Muscle of leg (tissue), 11 donors: Measurements from ENCODE around the gene SCT. TPM values are rescaled to one million over a fixed set of nuclear protein-coding genes. Genes with fewer than 3 reads are reported as not detected.

Experiments
- DNase-seq: peaks from one replicate; pipeline ENCODE4 v3.0.0; 2013
- H3K27ac ChIP-seq: one replicate; pipeline ENCODE4 v1.5.1; 2013; ENCODE audit warnings: mild to moderate bottlenecking, low read length, control low read depth
- H3K27me3 ChIP-seq: one replicate; pipeline ENCODE4 v1.6.1; 2013; ENCODE audit warnings: low read length; ENCODE audit not compliant: control insufficient read depth, insufficient read depth
- H3K36me3 ChIP-seq: one replicate; pipeline ENCODE4 v1.6.1; 2013; ENCODE audit warnings: low read length; ENCODE audit not compliant: control insufficient read depth, insufficient read depth
- H3K4me1 ChIP-seq: one replicate; pipeline ENCODE4 v1.6.1; 2013; ENCODE audit warnings: low read length; ENCODE audit not compliant: control insufficient read depth, insufficient read depth
- H3K4me3 ChIP-seq: one replicate; pipeline ENCODE4 v1.5.1; 2013; ENCODE audit warnings: low read length, control low read depth
- H3K9me3 ChIP-seq: replicated peaks from 2 replicates; pipeline ENCODE4 v1.6.1; 2013; ENCODE audit warnings: low read depth, low read length; ENCODE audit not compliant: control insufficient read depth
- WGBS: methylation state at CpG from one replicate; pipeline ENCODE4 v1.1.5; 2013; ENCODE audit warnings: missing lambda C conversion rate; ENCODE audit not compliant: insufficient coverage; 5-methylcytosine and 5-hydroxymethylcytosine counted together
- polyA plus RNA-seq, 8 donors: library from polyadenylated mRNA; unstranded; fragments of 120-200 nt; gene quantifications; one replicate each; pipeline versions ENCODE4 v1.2.1 to v1.2.3, GENCODE V29; 2013; ENCODE audit warnings: inconsistent platforms in 1 of 8, low replicate concordance in 1 of 8; ENCODE audit not compliant: insufficient read length in 8 of 8, insufficient read depth in 1 of 8
- total RNA-seq: library from RNA; stranded (reverse); fragments of 120-200 nt; gene quantifications from one replicate; pipeline ENCODE4 v1.2.4, GENCODE V29; 2013

SCT gene
- total and polyA plus RNA-seq, 9 donors, result 37.0 to 126 (median 63.6) TPM

DNA sequence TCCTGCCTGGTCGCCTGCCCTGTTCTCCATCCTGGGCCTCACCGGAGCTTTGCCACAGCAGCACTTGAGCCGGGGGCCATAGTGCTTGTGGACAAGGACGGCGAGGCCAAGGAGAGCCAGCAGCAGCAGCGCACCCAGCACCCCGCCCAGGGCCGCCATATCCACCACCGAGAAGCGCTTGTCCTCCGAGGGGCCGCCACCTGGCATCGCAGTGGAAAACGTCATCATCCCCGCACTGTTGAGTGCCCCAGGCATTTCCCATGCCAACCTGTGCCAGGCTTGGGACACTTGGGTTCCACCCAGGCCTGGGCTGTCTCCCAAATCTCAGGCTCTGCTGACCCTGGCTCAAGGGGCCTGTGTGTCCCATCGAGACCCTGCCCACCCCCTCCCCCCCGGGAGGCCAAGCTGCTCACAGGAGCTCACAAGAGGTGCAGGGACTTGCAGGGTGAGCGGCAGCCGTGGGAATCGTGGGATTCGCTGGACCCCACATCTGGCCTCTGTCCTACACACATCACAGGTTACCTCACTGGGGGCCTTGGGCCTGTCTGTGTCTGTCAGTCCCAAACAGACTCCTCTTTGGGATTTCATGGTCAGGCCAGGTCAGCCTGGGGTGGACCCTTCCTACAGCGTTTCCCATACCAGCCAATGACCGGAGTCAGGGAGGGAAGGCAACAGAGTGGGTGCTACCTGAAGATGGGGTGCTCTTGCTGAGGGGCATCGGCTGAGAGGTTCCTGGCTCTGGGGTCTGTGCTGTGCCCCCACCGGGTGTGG, 8.9 kb downstream of the SCT start:
- Histone ChIP-seq H3K4me3 (no peak overlapping the region), H3K27ac (no peak overlapping the region), H3K4me1 (peaks cover 28% of the 10 kb centered on the region), H3K9me3 (no peaks in the 10 kb centered on the region), H3K27me3 (no peaks in the 10 kb centered on the region), H3K36me3 (peaks cover 25% of the 10 kb centered on the region)
- DNase-seq, result no peak
- WGBS, result 87% methylated on average over 22 of the region's 25 CpGs

DNA sequence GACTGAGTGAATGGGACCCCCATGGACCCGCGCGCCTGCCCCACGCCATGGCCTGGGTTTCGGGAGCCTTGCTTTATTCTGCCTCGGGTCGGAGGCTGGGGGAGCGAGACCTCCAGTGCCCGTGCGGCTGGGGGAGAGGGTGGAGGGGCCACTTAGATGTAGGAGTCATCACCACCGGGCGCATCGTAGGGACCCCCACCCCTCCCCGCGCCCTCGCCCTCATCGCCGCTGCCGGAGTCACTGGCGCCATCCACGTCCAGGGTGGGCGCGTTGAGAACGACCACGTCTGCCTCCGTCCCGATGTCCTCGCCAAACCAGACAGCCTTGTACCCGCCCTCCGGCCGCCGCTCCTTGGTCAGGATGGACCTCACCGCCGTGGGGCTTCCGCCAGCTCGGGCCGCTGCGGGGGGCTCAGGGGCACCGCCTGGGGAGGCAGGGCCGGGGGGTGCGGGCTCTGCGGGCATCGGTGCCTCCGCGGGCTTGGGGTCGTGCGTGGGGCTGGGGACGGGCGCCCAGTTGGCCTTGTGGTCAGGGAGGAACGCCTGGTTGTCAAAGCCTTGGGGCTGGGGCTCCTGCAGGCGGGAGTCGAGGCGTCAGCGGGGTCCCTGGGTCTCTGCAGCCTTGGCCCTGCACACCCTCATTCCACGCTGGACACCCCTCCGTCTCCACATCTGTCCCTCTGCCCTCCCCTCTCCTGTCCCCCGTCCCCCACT, 9.6 kb downstream of the SCT start:
- H3K9me3 ChIP-seq, result no peaks in the 10 kb centered on the region
- DNase-seq, result no peak
- 89% methylated on average over 50 of the region's 57 CpGs for WGBS
- no peak overlapping the region for H3K4me3 ChIP-seq
- peaks cover 35% of the 10 kb centered on the region for H3K4me1 ChIP-seq
- H3K27ac ChIP-seq, result no peak overlapping the region
- no peaks in the 10 kb centered on the region for H3K27me3 ChIP-seq
- H3K36me3 ChIP-seq, result peaks cover 32% of the 10 kb centered on the region

DNA sequence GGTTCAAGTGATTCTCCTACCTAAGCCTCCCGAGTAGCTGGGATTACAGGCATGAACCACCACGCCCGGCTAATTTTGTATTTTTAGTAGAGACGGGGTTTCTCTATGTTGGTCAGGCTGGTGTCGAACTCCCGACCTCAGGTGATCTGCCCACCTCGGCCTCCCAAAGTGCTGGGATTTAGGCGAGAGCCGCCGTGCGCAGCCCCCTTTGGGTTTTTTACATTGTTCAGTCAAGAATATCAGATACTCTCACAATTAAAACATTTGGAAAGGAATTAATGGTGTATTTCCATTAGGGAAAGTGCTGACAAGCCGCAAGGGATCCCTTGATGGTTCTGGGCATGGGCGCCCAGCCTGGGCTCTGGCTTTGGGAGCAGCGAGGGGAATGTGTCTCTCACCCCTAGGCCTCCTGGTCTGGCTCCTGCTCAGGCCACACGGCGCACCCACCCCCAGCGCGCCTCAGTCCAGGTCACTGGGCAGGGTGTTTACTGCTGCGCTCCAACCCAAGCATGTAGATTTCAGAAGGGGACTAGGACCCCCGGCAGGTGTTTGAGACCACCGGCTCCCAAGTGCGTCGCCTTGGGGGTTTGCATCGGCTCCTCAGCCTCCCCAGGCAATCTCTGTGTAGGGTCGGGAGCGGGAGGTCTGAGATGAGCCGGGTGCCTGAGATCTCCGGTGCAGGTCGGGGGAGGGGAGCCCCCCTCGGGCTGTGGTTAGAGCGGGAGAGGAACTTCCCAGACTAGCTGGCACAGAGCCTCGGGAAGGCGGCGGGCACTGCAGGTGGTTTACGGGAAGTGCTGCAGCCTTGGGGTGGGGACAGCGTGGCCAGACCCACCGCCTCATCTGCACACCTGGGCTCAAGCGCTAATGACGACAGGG, 10.4 kb downstream of the SCT start:
- WGBS, result 89% methylated on average over 14 of the region's 39 CpGs
- Histone ChIP-seq H3K36me3 (peaks cover 38% of the 10 kb centered on the region), H3K9me3 (no peaks in the 10 kb centered on the region), H3K4me3 (peak overlapping the region; percentile 91), H3K27ac (peak overlapping the region; percentile 97), H3K4me1 (peaks cover 43% of the 10 kb centered on the region), H3K27me3 (no peaks in the 10 kb centered on the region)
- DNase-seq, result no peak

DNA sequence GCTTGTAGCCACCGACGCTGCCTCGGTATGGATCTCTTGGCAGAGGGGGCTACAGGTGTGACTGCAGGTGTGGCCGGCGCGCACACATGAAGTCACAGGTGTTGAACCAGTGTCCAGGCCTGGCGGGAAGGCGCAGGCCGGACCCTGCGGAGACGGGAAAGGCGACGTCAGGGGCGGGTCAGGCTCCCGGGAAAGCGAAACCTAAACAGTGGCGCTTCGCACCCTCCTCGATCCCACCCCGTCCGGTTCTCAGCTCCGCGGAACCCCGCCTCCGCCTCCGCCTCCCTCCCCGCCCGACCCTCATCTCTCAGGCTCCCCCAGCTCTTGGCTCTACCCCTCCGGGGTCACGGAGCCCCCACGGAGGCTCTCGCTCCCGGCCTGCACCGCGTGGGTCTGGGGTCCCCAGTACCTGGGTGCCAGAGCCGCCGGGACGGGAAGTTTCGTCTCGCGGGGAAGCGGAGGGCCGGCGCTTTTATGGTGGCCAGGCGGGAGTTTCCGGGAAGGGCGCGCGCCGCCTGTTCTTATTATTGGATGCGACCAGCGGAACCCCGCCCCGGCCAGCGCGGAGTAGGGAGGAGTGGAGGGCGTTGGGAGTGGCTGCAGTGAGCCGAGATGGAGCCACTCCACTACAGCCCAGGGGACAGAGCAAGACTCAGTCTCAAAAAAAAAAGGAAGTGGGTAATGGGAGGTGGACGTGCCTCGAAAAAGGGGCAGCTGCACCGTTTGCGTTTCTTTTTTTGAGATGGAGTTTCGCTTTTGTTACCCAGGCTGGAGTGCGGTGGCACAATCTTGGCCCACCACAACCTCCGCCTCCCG, 11.3 kb downstream of the SCT start, which contains the start of gene IRF7:
IRF7 (minus strand) TSS at position 447 of the 816 bp plus-strand sequence. CDS start 586 bp downstream, outside the sequence.
- Histone ChIP-seq H3K4me3 (peak within 1 kb of the TSS; percentile 91), H3K36me3 (peaks cover 46% of the 10 kb centered on the region), H3K27ac (peak within 1 kb of the TSS; percentile 97), H3K27me3 (no peaks in the 10 kb centered on the region), H3K4me1 (peaks cover 47% of the 10 kb centered on the region), H3K9me3 (no peaks in the 10 kb centered on the region)
- WGBS, result 1% methylated on average over 58 of the region's 66 CpGs
- DNase-seq, result peak; percentile 98

DNA sequence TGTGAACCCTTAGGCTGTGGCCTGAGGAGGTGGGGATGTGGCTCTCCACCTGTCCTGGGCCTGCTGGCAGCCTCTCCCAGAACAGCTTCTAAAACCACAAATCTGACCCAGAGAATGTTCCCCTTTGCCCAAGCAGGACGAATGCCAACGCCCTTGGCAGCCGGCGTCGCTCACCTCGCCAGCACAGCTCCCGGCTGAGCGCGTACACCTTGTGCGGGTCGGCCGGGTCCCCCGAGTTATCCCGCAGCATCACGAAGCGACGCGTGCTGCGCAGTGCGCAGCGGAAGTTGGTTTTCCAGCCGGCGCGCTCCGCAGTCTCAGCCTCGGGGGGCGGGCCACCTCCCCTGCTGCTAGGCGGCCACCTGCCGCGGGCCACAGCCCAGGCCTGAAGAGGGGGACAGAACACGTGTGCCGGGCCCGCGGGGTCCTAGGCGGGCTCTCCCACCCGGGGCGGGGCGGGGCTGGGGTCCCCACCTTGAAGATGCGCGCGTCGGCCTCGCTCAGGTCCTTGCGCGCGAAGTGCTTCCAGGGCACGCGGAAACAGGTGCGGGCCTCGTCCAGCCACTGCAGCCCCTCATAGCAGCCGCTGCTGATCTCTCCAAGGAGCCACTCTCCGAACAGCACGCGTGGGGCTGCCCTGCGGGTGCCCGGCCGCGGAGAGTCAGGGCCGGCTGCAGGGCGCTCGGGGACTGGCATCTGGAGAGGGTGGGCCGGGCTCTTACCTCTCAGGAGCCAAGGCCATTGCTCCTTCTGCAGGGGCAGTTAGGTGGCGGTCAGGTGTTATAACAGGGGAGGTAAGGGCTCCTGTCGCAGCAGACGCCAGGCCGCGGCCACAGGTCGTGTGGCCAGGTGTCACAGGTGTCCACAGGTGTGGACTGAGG, 12.1 kb downstream of the SCT start:
- WGBS, result 63% methylated on average over 66 of the region's 68 CpGs
- no peak for DNase-seq
- H3K4me1 ChIP-seq, result peaks cover 47% of the 10 kb centered on the region
- H3K27ac ChIP-seq, result peak overlapping the region; percentile 97
- no peaks in the 10 kb centered on the region for H3K27me3 ChIP-seq
- H3K36me3 ChIP-seq, result peaks cover 55% of the 10 kb centered on the region
- no peaks in the 10 kb centered on the region for H3K9me3 ChIP-seq
- H3K4me3 ChIP-seq, result peak overlapping the region; percentile 91

DNA sequence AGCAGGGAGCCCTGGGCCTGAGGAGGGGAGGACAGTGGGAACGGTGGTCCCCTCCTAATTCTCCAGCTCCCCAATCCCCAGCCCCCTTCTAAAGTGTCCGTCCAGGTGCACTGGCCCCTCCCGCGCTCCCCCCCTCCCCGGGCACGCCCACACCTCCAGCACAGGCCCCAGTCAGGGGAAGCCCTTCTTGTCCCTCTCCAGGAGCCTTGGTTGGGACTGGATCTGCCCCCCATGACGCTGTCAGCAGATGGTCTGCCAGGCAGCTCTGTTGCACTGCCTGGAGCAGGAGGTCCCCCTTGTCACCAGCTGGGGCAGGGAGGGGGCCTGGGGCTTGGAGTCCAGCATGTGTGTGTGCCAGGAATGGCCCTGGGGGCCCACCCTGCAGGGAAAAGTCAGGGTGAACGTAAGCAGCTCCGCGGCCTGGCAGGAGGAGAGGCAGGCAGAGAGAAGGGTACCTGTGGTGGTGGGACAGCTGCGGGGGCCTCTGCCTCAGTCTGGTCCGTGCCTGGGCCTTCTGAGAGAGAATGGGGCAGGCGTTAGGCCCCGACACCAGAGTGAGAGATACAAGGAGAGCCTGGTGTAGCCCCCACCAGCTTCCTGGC, 12.9 kb downstream of the SCT start:
- no peak for DNase-seq
- H3K4me3 ChIP-seq, result peak overlapping the region; percentile 91
- peak overlapping the region; percentile 82 for H3K27ac ChIP-seq
- H3K4me1 ChIP-seq, result peaks cover 47% of the 10 kb centered on the region
- WGBS, result 62% methylated on average over 8 of the region's 14 CpGs
- H3K36me3 ChIP-seq, result peaks cover 56% of the 10 kb centered on the region
- no peaks in the 10 kb centered on the region for H3K27me3 ChIP-seq
- no peaks in the 10 kb centered on the region for H3K9me3 ChIP-seq

DNA sequence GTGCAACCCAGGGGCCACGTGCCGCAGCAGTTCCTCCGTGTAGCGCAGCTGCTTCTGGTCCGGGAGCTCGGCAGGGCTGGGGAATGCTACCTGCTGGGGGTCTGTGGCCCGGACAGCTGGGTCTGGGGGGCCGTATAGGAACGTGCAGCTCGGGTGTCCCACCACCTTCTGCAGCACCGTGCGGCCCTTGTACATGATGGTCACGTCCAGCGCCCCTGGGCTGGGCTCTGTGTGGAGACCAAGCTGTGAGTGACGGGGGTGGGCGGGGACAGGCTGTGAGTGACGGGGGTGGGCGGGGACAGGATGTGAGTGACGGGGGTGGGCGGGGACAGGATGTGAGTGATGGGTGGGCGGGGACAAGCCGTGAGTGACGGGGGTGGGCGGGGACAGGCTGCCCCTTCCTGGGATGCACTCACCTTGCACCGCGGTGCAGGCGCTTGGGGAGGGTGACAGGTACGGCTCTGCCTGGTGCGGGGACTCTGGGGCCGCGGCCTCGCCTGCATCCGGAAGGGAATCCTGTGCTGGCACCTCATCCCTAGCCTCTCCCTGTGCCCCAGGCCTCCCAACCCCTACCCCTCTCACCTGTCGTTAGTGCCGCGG, 13.5 kb downstream of the SCT start:
- Histone ChIP-seq H3K4me3 (peak overlapping the region; percentile 91), H3K36me3 (peaks cover 62% of the 10 kb centered on the region)
- no peak for DNase-seq

DNA sequence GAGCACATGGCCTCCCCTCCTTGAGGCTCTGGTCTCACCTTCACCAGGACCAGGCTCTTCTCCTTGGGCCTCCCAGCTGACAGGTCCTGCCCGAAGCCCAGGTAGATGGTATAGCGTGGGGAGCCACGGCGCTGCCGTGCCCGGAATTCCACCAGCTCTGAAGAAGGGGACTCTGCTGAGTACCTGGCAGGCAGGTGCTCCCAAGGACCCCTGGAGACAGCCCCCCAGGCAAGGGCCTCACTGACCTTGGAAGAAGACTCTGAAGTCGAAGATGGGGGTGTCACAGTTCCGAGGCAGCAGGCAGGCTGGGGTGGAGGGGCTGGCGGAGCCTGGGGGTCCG, 14.1 kb downstream of the SCT start:
- H3K4me1 ChIP-seq, result peaks cover 47% of the 10 kb centered on the region
- H3K27ac ChIP-seq, result peak overlapping the region; percentile 95
- WGBS, result 92% methylated on average over 9 of the region's 10 CpGs
- H3K36me3 ChIP-seq, result peaks cover 65% of the 10 kb centered on the region
- no peaks in the 10 kb centered on the region for H3K27me3 ChIP-seq
- no peak for DNase-seq
- H3K4me3 ChIP-seq, result no peak overlapping the region
- H3K9me3 ChIP-seq, result no peaks in the 10 kb centered on the region

More for the DNA sequence above, 13.5 kb downstream of the SCT start:
- Histone ChIP-seq H3K4me1 (peaks cover 47% of the 10 kb centered on the region), H3K27ac (peak overlapping the region; percentile 95), H3K27me3 (no peaks in the 10 kb centered on the region), H3K9me3 (no peaks in the 10 kb centered on the region)
- 54% methylated on average over 27 of the region's 36 CpGs for WGBS
